ENCODE measurements around the gene CKAP2L. TPM values are rescaled to one million over a fixed set of nuclear protein-coding genes. Genes with fewer than 3 reads are reported as not detected.

CKAP2L gene
- total RNA-seq, 1 donor from 2014 or later, result 2.0 TPM

GRCh38 chr2:112688086-112688880, 76.1 kb downstream of the CKAP2L start:
- no peak for DNase-seq (ENCODE audit: low spot score in 2 of 2)
- FAIRE-seq, result no peak

- no peak for FAIRE-seq
- no peak for DNase-seq (ENCODE audit: low spot score in 2 of 2)
These were observed 76.9 kb downstream of the CKAP2L start for GRCh38 chr2:112687522-112687921.

Other genes with a start within 250 kb of the CKAP2L start
- 33.0 TPM for gene POLR1B, start 222.1 kb downstream of the CKAP2L start, total RNA-seq
- gene CHCHD5, start 180.0 kb downstream of the CKAP2L start, total RNA-seq, result 3.3 TPM
- 21.6 TPM for gene SLC20A1, start 118.7 kb downstream of the CKAP2L start, total RNA-seq
- not detected for gene NT5DC4, start 43.6 kb downstream of the CKAP2L start, total RNA-seq
- 0.41 TPM for gene IL1A, start 19.9 kb upstream of the CKAP2L start, total RNA-seq
- 0.41 TPM for gene IL1B, start 72.2 kb upstream of the CKAP2L start, total RNA-seq
- not detected for gene IL37, start 146.6 kb upstream of the CKAP2L start, total RNA-seq
- gene IL36G, start 213.4 kb upstream of the CKAP2L start, total RNA-seq, result under 0.01 TPM
- gene IL36A, start 240.8 kb upstream of the CKAP2L start, total RNA-seq, result not detected